Fibroblast of lung (primary cell): ENCODE results near the gene ADIPOR1. TPM values are rescaled to one million over a fixed set of nuclear protein-coding genes. Genes with fewer than 3 reads are reported as not detected.
"Not testable (repeated sequence)": the region's sequence is repeated elsewhere in the genome, so short reads cannot be mapped to it uniquely, and the experiment has no call there.

ENCODE experiments used
- DNase-seq, 2 donors: peaks; one replicate each; pipeline versions ENCODE4 v3.0.0 to v3.0.0-alpha.2; 2010; ENCODE audit warnings: low read depth in 2 of 2
- H2AFZ ChIP-seq: 2 replicates; pipeline ENCODE4 v1.5.1; 2012; ENCODE audit warnings: low read length, control low read depth, inconsistent platforms
- H3K27ac ChIP-seq: 2 replicates; pipeline ENCODE4 v1.5.1; 2011; ENCODE audit warnings: low read length, control low read depth; ENCODE audit not compliant: insufficient read depth
- H3K27me3 ChIP-seq: 2 replicates; pipeline ENCODE4 v1.5.1; 2011; ENCODE audit warnings: mild to moderate bottlenecking, low read length; ENCODE audit not compliant: control insufficient read depth, insufficient read depth
- H3K36me3 ChIP-seq: 2 replicates; pipeline ENCODE4 v1.5.1; 2011; ENCODE audit warnings: low read length; ENCODE audit not compliant: control insufficient read depth, insufficient read depth
- H3K4me1 ChIP-seq: 2 replicates; pipeline ENCODE4 v1.5.1; 2011; ENCODE audit warnings: low read length; ENCODE audit not compliant: control insufficient read depth, insufficient read depth; ENCODE audit errors: extremely low read depth
- H3K4me2 ChIP-seq: 2 replicates; pipeline ENCODE4 v1.5.1; 2011; ENCODE audit warnings: low read length, control low read depth; ENCODE audit not compliant: insufficient read depth; ENCODE audit errors: extremely low read depth
- H3K4me3 ChIP-seq, 4 experiments: fragments of 200-600 bp in 1 of 4; sonication (generic) in 1 of 4; replicated peaks in 1 of 4; 2 replicates each; pipeline ENCODE4 v1.5.1; 2011 to 2016; ENCODE audit warnings: low read length in 4 of 4, low read depth in 3 of 4, mild to moderate bottlenecking in 3 of 4, control low read depth in 2 of 4, inconsistent platforms in 1 of 4, mixed read lengths in 1 of 4; ENCODE audit not compliant: insufficient read depth in 1 of 4; ENCODE audit errors: control extremely low read depth in 1 of 4
- H3K79me2 ChIP-seq: 2 replicates; pipeline ENCODE4 v1.5.1; 2012; ENCODE audit warnings: mild to moderate bottlenecking, low read length, inconsistent platforms; ENCODE audit not compliant: control insufficient read depth, insufficient read depth
- H3K9ac ChIP-seq: 2 replicates; pipeline ENCODE4 v1.5.1; 2011; ENCODE audit warnings: mild to moderate bottlenecking, low read length, control low read depth; ENCODE audit not compliant: insufficient read depth
- H3K9me3 ChIP-seq: 2 replicates; pipeline ENCODE4 v1.5.1; 2012; ENCODE audit warnings: low read depth, low read length; ENCODE audit not compliant: control insufficient read depth, insufficient read depth
- H4K20me1 ChIP-seq: 2 replicates; pipeline ENCODE4 v1.5.1; 2011; ENCODE audit warnings: low read length; ENCODE audit not compliant: control insufficient read depth, insufficient read depth; ENCODE audit errors: extremely low read depth
- EZH2 ChIP-seq: IDR thresholded peaks from 2 replicates; pipeline ENCODE4 v1.5.1; 2012; ENCODE audit warnings: low read length, control low read depth, mild to moderate bottlenecking; ENCODE audit errors: missing control alignments
- polyA plus RNA-seq, 2 donors: library from polyadenylated mRNA; depleted of rRNA in 1 of 2; stranded (reverse) in 1 of 2; unstranded in 1 of 2; fragments of >200 nt; gene quantifications; 2 replicates each; pipeline ENCODE4 v1.2.1, GENCODE V29; 2011 to 2012; ENCODE audit warnings: missing spikeins in 1 of 2
- total RNA-seq: library from RNA; depleted of rRNA; stranded (reverse); fragments of >200 nt; gene quantifications from 2 replicates; pipeline ENCODE4 v1.2.1, GENCODE V29; 2014
- TF ChIP-seq, protein P1 (sequence below), 2 donors: IDR thresholded peaks in 1 of 2; conservative IDR thresholded peaks in 1 of 2; 1 replicate in 1 of 2; 2 replicates in 1 of 2; pipeline ENCODE4 v1.5.1; 2011 to 2012; ENCODE audit warnings: low read length in 2 of 2, control low read depth in 1 of 2, inconsistent platforms in 1 of 2, low read depth in 1 of 2, mild to moderate bottlenecking in 1 of 2

The ADIPOR1 gene
- total and polyA plus RNA-seq, 2 donors (not counting 1 experiment from before 2014, with no cell fraction given), result 81.7 to 116 TPM

DNA sequence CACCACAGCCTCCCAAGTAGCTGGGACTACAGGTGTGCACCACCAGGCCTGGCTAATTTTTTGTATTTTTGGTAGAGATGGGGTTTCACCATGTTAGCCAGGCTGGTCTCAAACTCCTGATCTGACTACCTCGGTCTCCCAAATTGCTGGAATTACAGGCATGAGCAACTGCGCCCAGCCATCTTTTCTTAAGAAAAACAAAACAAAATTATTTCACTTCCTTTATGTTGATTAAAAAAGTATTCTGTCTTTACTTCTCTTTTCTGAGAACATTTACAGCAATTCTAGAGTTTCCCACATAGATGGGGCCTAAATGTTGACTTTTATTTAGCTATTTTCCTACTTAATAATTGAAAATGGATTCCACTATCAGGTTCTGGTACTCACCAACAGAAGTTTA is 31.8 kb upstream of the ADIPOR1 start:
- Histone ChIP-seq H3K9ac (no peak overlapping the region), H3K4me1 (no peaks in the 10 kb centered on the region), H2AFZ (no peak overlapping the region), H3K27me3 (peaks cover 31% of the 10 kb centered on the region), H3K36me3 (no peaks in the 10 kb centered on the region), H4K20me1 (no peaks in the 10 kb centered on the region), H3K4me2 (no peak overlapping the region), H3K79me2 (no peaks in the 10 kb centered on the region), H3K27ac (no peak overlapping the region), H3K9me3 (no peaks in the 10 kb centered on the region), H3K4me3 (no peak overlapping the region)
- DNase-seq, result no peak
- no peak for TF ChIP-seq EZH2
- TF ChIP-seq, protein P1, sequence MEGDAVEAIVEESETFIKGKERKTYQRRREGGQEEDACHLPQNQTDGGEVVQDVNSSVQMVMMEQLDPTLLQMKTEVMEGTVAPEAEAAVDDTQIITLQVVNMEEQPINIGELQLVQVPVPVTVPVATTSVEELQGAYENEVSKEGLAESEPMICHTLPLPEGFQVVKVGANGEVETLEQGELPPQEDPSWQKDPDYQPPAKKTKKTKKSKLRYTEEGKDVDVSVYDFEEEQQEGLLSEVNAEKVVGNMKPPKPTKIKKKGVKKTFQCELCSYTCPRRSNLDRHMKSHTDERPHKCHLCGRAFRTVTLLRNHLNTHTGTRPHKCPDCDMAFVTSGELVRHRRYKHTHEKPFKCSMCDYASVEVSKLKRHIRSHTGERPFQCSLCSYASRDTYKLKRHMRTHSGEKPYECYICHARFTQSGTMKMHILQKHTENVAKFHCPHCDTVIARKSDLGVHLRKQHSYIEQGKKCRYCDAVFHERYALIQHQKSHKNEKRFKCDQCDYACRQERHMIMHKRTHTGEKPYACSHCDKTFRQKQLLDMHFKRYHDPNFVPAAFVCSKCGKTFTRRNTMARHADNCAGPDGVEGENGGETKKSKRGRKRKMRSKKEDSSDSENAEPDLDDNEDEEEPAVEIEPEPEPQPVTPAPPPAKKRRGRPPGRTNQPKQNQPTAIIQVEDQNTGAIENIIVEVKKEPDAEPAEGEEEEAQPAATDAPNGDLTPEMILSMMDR (conservative IDR thresholded peaks at IDR 0.05 in 1 of 2, IDR thresholded peaks at IDR 0.05 in 1 of 2; ENCODE audit: low read depth in 1 of 2, low read length in 2 of 2), result no peak

DNA sequence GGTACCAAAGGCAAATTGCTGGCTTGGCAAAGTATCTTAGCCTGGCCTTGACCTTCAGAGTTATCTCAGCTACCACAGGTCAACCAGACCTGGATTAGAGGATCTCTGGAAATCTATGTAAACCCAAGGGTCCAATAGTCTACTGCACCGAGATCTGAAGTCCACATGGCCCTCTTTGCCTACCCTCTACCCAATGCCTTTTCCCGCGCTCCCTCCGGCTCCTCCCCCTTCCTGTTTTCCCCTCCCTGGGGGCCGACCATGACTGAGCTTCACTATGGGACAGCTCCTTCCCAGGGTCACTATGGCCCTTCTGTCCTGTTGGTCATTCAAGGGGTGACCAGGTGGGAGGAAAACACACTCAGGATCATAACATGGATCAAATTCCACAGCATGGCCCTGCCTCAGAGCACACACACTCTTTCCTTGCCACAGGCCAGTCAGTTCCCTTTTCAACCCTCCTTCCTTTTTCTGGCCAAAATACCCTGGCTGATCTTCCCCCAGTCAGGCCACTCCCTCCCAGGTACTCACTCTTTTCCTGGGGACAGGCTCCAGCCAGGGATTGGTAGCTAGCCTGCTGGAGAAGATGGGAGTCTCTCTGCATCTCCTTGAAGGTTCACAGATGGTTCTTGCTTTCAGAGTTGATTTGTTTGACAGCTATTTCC is 29.9 kb upstream of the ADIPOR1 start:
- no peak overlapping the region for H3K27ac ChIP-seq
- no peak overlapping the region for H2AFZ ChIP-seq
- no peak for TF ChIP-seq EZH2
- TF ChIP-seq, protein P1 (conservative IDR thresholded peaks at IDR 0.05 in 1 of 2, IDR thresholded peaks at IDR 0.05 in 1 of 2; ENCODE audit: low read depth in 1 of 2, low read length in 2 of 2), result no peak
- H3K9ac ChIP-seq, result no peak overlapping the region
- no peak overlapping the region for H3K4me2 ChIP-seq
- no peaks in the 10 kb centered on the region for H3K79me2 ChIP-seq
- no peak for DNase-seq
- H3K36me3 ChIP-seq, result no peaks in the 10 kb centered on the region
- no peaks in the 10 kb centered on the region for H4K20me1 ChIP-seq
- no peaks in the 10 kb centered on the region for H3K4me1 ChIP-seq
- H3K9me3 ChIP-seq, result no peaks in the 10 kb centered on the region
- H3K4me3 ChIP-seq, result no peak overlapping the region
- peaks cover 31% of the 10 kb centered on the region for H3K27me3 ChIP-seq

DNA sequence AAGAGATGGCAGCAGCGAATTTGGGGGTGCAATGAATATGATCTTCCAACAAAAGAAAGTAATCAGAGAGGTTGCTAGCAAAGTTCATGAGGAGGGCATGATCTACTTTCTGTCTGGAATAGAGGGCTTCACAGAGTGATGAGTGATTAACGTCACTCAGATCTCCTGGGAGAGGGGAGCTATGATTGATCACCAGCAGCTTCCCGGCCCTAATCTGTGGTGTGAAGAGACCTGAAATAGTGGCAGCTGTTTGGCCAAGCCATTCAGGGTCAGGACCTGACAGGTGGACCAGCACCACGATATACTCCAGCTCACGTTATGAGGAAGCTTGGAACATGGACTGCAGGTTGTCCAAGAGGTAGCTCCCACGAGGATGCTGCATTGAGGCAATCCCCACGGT is 29.1 kb upstream of the ADIPOR1 start:
- Histone ChIP-seq H3K4me1 (no peaks in the 10 kb centered on the region), H3K4me3 (no peak overlapping the region), H3K36me3 (no peaks in the 10 kb centered on the region), H3K9ac (no peak overlapping the region), H3K27me3 (peaks cover 31% of the 10 kb centered on the region), H2AFZ (no peak overlapping the region), H3K4me2 (no peak overlapping the region), H3K9me3 (no peaks in the 10 kb centered on the region), H3K79me2 (no peaks in the 10 kb centered on the region), H3K27ac (no peak overlapping the region), H4K20me1 (no peaks in the 10 kb centered on the region)
- TF ChIP-seq, protein P1 (conservative IDR thresholded peaks at IDR 0.05 in 1 of 2, IDR thresholded peaks at IDR 0.05 in 1 of 2; ENCODE audit: low read depth in 1 of 2, low read length in 2 of 2), result no peak
- TF ChIP-seq EZH2, result no peak
- no peak for DNase-seq

DNA sequence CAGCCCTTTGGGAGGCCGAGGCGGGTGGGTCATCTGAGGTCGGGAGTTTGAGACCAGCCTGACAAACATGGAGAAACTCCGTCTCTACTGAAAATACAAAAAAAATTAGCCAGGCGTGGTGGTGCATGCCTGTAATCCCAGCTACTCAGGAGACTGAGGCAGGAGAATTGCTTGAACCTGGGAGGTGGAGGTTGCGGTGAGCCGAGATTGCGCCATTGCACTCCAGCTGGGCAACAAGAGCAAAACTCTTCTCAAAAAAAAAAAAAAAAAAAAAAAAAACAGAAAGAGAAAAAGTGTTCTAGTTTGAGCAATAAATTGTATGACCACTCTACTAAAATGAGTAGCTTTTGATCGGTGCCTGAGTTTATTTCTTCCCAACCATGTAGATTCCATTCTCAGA is 28.0 kb upstream of the ADIPOR1 start:
- not testable (repeated sequence) for H3K27ac ChIP-seq, H2AFZ ChIP-seq, H3K79me2 ChIP-seq, H3K36me3 ChIP-seq, H3K4me1 ChIP-seq, DNase-seq, H3K4me3 ChIP-seq, H3K9me3 ChIP-seq, H4K20me1 ChIP-seq, H3K4me2 ChIP-seq, H3K9ac ChIP-seq
- peaks cover 25% of the 10 kb centered on the region for H3K27me3 ChIP-seq
